KOPT-K1 (cell line): ENCODE results near the gene TSPAN9.

Experiments
- H3K27ac ChIP-seq: fragments of 200-600 bp; sonication (generic); 2 replicates; pipeline ENCODE4 v1.5.1; 2016; ENCODE audit warnings: antibody characterized with exemption, mild to moderate bottlenecking, low read depth, low read length; ENCODE audit not compliant: poor library complexity, severe bottlenecking
- H3K36me3 ChIP-seq: fragments of 200-600 bp; sonication (generic); 2 replicates; pipeline ENCODE4 v1.5.1; 2017; ENCODE audit warnings: antibody characterized with exemption, mild to moderate bottlenecking, low read length, moderate library complexity; ENCODE audit not compliant: insufficient read depth
- H3K9me3 ChIP-seq: fragments of 200-600 bp; sonication (generic); 2 replicates; pipeline ENCODE4 v1.5.1; 2017; ENCODE audit warnings: antibody characterized with exemption, low read length, mild to moderate bottlenecking; ENCODE audit not compliant: insufficient read depth, poor library complexity, severe bottlenecking

The TSPAN9 gene

DNA sequence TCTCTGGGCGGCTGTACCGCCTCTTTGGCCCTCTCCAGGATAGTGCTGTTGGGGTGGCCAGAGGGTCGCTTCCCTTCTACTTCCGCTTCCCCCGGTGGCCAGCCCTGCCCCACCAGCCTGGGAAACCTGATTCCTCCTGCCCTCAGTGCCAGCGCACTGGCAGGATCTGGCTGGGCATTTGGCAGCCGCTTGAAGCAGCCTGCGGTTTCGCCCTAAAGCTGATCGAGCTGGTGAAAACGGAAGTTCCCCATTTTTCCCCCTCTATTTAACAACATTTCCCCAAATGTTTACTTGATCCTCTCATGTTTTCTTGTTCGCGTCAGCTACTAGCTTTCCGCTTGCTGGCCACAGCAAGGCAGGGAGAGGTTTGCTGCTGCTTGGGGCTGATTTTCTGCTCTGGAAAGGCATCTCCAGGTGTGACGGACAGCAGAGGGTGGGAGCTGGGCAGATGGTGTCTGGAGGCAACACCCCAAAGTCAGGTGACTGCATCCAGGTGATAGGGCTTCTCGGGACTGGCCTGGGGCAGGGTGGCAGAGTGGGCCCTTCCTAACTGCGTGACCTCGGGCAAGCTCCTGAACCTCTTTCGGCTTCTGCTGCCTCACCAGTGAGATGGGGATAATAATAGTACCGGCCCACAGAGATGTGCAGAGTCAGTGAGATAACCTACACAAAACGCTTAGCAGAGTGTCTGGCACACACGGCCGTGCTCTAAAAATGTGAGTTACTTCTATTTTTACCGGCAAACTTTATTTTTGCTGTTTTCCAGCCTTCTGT lies 53.1 kb downstream of the TSPAN9 start:
- Histone ChIP-seq H3K27ac (no peak overlapping the region), H3K36me3 (no peaks in the 10 kb centered on the region), H3K9me3 (no peaks in the 10 kb centered on the region)

DNA sequence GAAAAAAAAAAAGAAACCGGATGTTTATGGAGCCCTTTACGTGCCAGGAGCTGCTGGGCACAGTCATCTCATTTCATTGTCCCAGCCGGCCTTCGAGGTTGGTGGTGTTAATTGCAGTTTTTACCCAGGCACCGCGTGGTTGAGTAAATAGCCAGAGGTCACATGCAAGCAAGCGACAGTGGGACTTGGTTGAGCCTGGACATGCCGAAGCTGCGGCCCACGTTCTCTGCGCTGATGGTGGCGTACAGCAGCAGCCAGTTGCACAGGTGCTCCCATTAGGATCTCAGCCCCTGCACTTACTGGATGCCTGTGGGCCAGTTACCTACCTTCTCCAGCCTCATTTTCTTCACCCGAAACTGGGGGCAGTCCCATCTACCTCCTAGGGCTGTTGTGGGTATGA lies 54.0 kb downstream of the TSPAN9 start:
- H3K27ac ChIP-seq, result no peak overlapping the region
- H3K36me3 ChIP-seq, result no peaks in the 10 kb centered on the region
- H3K9me3 ChIP-seq, result no peaks in the 10 kb centered on the region

DNA sequence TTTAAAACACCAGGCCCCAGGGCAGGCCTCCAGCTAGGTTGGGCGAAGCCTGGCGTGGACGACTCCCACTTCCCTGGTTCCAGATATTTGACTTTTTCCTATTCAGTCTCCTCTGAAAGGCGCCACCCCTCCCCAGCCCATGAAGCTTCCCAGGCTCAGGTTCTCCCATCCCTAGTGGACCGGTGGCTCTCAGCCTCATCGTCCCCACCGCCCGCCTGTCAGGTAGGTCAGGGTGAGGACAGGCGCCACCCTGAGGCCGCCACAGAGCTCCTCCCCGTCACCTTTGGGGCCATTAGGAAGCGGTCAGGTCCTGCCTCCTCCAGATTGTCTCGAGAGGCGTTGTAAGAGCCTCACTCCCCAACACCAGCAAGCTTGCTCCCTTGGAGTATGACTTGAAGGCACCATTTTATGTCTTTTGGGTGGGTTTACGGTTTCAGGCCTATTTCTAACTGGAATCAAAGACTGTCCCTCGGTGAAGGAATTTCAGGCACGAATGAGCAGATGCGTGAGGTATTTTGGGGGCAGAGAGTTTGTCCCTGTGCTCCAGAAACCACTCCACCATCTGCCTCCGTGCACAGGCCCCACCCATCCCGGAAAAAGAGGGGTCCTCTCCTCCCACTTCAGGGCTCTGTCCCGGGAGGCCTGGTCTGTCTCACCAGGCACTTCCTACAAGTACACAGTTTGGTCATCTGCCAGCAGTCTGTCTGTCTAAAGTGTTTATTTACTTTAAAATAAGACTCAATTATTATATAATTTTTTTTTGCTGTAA lies 55.6 kb downstream of the TSPAN9 start:
- Histone ChIP-seq H3K27ac (no peak overlapping the region), H3K36me3 (no peaks in the 10 kb centered on the region), H3K9me3 (no peaks in the 10 kb centered on the region)

DNA sequence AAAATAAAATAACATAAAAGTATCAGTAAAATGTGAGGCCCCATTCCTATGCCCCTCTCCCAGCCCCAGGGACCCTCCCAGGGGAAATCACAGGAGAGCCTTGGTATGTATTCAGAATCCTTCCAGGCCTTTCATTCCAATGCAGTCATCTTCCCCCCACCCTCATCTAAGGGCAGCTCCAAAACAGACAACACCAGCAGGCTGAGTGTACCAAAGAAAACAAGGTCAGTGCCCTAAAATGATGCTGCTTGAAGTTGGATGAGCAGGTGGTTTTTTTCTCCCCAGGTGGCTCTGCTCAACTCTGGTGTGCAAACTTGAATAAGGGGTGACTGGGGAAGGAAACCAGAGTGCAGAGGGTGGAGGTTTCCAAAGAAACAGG lies 56.2 kb downstream of the TSPAN9 start:
- H3K36me3 ChIP-seq, result no peaks in the 10 kb centered on the region
- no peaks in the 10 kb centered on the region for H3K9me3 ChIP-seq
- H3K27ac ChIP-seq, result no peak overlapping the region

DNA sequence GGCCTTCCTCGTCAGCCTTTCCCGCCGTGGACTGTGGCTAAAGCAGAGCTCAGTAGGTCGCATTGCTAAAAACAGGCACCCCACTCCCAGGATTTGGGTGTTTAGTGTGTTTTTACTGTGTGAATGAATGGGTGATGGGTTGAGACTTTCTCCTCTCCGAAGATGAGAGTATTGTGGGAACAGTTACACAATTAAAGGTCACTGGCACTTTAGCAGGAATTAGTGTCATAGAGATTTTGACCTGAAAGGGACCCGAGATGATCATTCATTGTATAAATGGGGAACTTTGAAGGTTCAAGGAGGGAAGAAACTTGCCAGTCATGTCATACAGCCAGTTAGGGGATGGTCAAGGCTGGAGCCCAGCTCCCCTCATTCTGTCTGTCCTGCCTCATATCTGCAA lies 56.9 kb downstream of the TSPAN9 start:
- Histone ChIP-seq H3K36me3 (no peaks in the 10 kb centered on the region), H3K27ac (no peak overlapping the region), H3K9me3 (no peaks in the 10 kb centered on the region)

DNA sequence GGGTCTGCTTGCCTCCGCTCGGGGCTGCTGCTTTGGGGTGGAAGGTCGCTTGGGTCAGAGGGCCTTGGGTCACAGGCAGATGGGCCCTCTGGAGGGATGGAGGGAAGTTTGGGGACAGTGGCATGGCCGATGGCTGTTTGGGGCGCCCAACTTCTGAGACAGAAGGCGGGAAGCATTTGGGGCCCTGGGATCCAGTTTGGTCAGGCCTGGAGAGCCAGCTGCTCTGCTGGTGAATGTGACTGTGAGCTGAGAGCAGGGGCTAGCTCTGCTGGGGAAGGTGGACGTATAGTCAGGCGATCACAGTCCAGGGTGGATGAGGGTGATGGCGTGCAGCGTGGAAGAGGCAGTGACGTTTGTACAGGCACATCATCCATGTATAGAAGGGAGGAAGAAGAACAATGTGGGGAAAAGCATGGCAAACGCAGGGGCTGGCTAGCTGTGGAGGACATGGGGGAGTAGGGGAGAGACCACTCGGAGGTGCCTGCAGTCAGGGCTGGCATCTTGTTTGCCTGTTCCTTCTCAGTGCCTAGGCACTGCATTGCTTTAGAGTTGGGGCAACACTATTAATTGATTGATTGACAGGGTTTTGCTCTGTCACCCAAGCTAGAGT lies 57.5 kb downstream of the TSPAN9 start:
- Histone ChIP-seq H3K36me3 (no peaks in the 10 kb centered on the region), H3K27ac (no peak overlapping the region), H3K9me3 (no peaks in the 10 kb centered on the region)

DNA sequence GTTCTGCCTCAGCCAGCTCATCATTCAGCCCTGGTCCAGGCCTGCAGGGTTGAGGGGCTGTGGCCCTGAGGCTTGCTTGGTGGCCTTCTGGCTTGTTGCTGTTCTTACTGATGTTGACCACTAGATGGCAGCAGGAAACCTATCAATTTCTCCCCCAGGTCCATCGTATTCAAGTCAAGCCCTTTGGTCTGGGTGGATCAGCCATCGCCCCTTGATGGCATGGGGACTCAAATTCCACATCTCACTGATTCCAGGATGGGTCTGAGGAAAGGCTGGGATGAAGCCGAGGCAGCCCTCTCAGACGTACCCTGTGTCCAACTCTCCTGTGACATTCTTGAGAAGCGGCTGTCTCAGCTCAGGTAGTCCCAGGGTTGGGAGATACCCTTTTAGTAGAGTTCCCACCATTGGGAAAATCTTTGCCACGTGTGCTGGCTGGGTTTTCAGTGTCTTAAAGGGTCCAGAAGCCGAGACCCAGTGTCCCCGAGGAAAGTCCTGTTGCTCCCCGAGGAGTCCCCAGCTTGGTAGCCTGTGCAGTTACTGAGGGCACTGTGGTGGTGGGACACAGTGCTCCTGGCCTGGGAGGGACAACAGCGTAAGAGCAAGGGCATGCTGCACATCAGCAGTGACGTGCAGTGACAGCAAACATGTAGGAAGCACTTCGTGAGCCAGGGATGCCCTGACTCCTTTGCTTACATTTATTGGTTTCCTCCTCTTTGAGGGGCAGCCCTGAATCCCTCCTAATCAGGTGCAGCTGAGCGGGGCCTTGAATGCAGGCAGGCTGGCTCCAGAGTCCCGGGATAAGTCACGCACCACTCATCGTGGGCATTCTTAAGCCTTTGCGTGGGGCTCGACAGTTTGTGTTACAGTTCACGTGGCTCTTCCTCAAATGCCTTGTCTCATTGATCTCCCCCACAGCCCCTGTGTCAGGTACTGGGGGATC lies 58.6 kb downstream of the TSPAN9 start:
- Histone ChIP-seq H3K9me3 (no peaks in the 10 kb centered on the region), H3K27ac (no peak overlapping the region), H3K36me3 (no peaks in the 10 kb centered on the region)

DNA sequence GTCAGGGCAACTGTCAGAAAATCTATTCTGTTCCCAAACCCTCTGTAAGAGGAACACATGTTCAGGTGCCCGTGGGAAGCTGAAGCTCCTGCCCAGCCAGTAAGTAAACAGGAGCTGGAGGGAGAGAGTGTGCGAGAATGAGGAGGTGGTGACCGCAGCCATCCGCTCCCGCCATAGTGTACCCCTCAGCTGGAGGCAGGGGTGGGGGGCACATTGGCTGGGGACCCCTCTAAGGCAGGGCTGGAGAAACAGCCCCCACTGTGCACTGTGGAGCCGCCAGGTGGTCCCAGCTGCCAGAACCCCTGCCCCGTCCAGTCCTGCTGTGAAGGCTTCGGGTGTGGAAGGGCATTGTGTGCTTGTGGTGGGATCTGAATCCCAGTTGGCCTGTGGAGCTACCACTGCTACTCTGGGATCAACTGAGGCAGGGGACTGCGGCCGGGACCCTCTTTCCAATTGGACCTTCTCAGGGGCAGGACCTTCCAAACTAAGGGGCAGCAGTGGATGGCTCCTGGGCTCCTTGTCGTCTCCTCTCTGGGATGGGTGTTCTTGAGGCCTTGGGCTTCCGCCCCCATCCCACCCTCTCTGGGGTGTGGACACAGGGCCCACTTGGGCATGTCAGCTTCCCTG lies 59.6 kb downstream of the TSPAN9 start:
- Histone ChIP-seq H3K36me3 (no peaks in the 10 kb centered on the region), H3K27ac (no peak overlapping the region), H3K9me3 (no peaks in the 10 kb centered on the region)

DNA sequence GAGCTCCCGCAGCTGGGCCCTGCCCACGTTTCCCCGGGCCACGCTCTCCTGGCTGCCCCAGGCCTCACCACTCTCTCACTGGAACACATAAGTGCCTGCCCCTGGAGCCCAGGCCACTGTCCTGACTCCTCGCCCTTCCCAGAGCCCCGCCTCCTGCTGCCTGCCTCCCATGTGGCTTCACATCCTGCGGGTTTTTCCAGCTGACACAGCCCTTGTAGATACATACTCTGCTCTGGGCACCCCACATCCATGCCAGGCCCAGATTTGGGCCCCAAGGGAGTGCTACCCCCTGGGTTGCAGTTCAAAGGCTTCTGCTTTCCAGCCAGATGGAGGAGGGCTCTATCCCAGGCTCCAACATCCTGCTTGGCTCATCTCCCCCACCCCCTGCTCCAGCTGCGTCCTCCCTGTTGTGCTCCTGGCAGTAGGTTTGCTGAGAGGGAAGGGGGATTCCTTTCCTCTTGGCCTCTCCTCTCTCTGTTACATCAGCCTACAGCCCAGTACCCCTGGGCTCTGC lies 60.1 kb downstream of the TSPAN9 start:
- H3K27ac ChIP-seq, result no peak overlapping the region
- no peaks in the 10 kb centered on the region for H3K36me3 ChIP-seq
- H3K9me3 ChIP-seq, result no peaks in the 10 kb centered on the region

DNA sequence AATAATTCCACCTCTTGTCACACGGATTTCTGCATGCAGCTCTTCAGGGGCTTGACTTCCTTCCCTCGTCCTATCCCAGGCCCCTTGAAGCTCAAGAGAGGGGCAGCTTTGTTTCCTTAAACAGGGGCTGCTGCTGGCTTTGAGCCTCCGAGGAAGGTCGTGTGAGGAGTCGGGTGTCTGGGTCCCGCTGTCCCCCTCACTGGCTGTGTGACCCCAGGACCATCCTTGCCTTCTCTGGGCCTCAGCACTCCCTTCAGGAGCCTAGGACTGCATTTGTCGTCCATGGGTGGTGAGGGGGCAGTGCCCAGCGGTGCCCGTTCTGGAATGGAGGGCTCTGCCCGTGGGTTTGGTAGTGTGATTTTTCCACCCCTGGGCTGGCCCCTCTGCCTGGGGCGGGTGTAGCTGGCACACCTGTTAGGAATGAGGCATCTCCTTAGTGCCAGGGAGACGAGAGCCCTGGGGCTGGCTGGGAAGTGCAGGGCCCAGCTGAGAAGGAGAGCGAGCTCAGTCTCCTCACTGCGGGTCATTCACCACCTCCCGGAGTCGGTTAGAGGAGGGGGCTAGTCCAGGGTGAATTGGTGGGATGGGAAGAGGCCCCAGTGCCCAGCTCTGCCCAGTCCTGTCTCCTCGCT lies 60.8 kb downstream of the TSPAN9 start:
- Histone ChIP-seq H3K36me3 (no peaks in the 10 kb centered on the region), H3K27ac (no peak overlapping the region), H3K9me3 (no peaks in the 10 kb centered on the region)

DNA sequence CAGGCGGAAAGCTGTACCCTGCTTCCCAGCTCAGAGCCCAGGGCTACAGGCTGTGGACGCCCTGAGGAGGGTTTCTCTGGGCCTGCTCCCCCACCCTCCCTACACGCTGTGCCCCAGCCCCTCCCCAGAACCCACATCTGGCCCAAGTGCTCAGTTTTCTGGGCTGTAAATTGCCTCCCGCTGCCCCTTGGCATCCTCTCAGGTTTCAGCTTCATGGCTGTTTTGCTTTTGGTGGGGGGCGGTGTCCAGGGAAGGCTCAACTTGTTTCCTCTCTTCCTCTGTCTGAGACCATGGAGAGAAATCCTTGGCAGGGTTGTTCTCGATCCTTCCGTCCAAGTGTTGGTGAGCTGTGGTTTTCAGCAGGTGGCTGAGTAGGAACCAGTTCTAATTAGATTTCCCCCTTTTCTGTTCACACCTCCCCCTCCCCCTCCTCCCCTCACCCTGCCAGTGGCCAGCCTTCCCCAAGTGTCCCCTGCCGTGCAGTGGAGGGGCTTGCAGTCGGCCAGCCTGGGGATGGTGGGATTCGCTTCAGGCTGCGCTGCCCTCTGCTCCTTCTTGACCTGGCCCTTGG lies 61.8 kb downstream of the TSPAN9 start:
- no peak overlapping the region for H3K27ac ChIP-seq
- H3K9me3 ChIP-seq, result no peaks in the 10 kb centered on the region
- H3K36me3 ChIP-seq, result no peaks in the 10 kb centered on the region

DNA sequence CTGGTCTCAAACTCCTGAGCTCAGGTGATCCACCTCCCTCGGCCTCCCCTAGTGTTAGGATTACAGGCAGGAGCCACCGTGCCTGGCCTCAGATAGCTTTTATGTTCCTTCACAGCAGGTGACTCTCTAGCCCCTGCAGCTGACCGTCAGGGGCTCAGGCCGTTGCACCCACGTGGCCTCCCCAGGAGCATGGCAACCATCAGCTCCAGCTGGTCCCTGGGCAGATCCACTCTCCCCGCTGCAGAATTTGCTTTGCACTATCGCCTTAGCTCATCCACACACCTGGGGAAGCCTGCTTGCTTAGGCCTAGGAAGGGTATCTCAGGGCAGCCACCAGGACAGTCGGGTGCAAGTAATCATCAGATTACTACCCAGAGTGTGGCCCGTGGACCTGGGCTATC lies 62.6 kb downstream of the TSPAN9 start:
- H3K9me3 ChIP-seq, result no peaks in the 10 kb centered on the region
- H3K36me3 ChIP-seq, result no peaks in the 10 kb centered on the region
- no peak overlapping the region for H3K27ac ChIP-seq

DNA sequence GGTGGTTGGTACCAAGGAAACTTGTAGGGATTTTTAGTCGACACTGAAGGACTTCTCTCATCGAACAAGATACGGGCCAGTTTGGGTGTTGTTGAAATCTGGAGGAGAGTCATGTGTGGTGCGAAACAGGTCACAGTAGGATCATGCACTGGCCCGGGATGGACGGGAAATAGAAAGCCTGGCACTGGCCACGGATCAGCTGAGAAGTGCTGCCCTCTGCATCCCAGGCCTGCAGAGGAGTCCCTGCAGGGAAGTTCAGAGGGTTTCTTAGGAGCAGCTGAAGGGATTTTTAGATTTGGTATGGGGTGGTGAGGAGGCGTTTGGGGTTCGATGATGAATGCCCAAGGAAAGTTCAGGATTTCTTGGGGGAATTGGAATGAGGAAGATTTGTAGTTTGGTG lies 63.1 kb downstream of the TSPAN9 start:
- no peaks in the 10 kb centered on the region for H3K9me3 ChIP-seq
- no peaks in the 10 kb centered on the region for H3K36me3 ChIP-seq
- no peak overlapping the region for H3K27ac ChIP-seq
